ENCODE measurements around the gene FHIT.

FHIT gene

GRCh38 chr3:59995563-59995962 is 1255.7 kb downstream of the FHIT start:
- Histone ChIP-seq H3K27ac (ENCODE audit: low read depth, low read length) (no peak overlapping the region), H3K4me3 (ENCODE audit: low read depth in 1 of 2, low read length in 2 of 2) (no peak overlapping the region)

GRCh38 chr3:59994732-59995304 is 1256.4 kb downstream of the FHIT start:
- H3K4me1 ChIP-seq (ENCODE audit: control insufficient read depth in 1 of 2, insufficient read depth in 2 of 2, low read length in 2 of 2) = no peaks in the 10 kb centered on the region
- H3K36me3 ChIP-seq (ENCODE audit: control insufficient read depth in 1 of 2, insufficient read depth in 2 of 2, low read length in 2 of 2) = no peaks in the 10 kb centered on the region
- no peak overlapping the region for H3K4me3 ChIP-seq (ENCODE audit: low read depth in 1 of 2, low read length in 2 of 2)
- H3K27ac ChIP-seq (ENCODE audit: low read depth, low read length) = no peak overlapping the region
- H3K27me3 ChIP-seq (ENCODE audit: control insufficient read depth in 1 of 2, insufficient read depth in 2 of 2, low read length in 2 of 2) = no peaks in the 10 kb centered on the region
- no peak overlapping the region for H3K9ac ChIP-seq (ENCODE audit: low read depth in 1 of 2, low read length in 2 of 2)
- no peaks in the 10 kb centered on the region for H3K9me3 ChIP-seq (ENCODE audit: control insufficient read depth in 1 of 2, low read length in 2 of 2)

More at GRCh38 chr3:59995563-59995962, 1255.7 kb downstream of the FHIT start:
- Histone ChIP-seq H3K9ac (ENCODE audit: low read depth in 1 of 2, low read length in 2 of 2) (no peak overlapping the region), H3K4me1 (ENCODE audit: control insufficient read depth in 1 of 2, insufficient read depth in 2 of 2, low read length in 2 of 2) (no peaks in the 10 kb centered on the region), H3K27me3 (ENCODE audit: control insufficient read depth in 1 of 2, insufficient read depth in 2 of 2, low read length in 2 of 2) (no peaks in the 10 kb centered on the region), H3K9me3 (ENCODE audit: control insufficient read depth in 1 of 2, low read length in 2 of 2) (no peaks in the 10 kb centered on the region), H3K36me3 (ENCODE audit: control insufficient read depth in 1 of 2, insufficient read depth in 2 of 2, low read length in 2 of 2) (no peaks in the 10 kb centered on the region)

- H3K4me1 ChIP-seq (ENCODE audit: control insufficient read depth in 1 of 2, insufficient read depth in 2 of 2, low read length in 2 of 2) = no peaks in the 10 kb centered on the region
- no peaks in the 10 kb centered on the region for H3K27me3 ChIP-seq (ENCODE audit: control insufficient read depth in 1 of 2, insufficient read depth in 2 of 2, low read length in 2 of 2)
- no peaks in the 10 kb centered on the region for H3K36me3 ChIP-seq (ENCODE audit: control insufficient read depth in 1 of 2, insufficient read depth in 2 of 2, low read length in 2 of 2)
- no peaks in the 10 kb centered on the region for H3K9me3 ChIP-seq (ENCODE audit: control insufficient read depth in 1 of 2, low read length in 2 of 2)
- H3K4me3 ChIP-seq (ENCODE audit: low read depth in 1 of 2, low read length in 2 of 2) = no peak overlapping the region
- no peak overlapping the region for H3K27ac ChIP-seq (ENCODE audit: low read depth, low read length)
- H3K9ac ChIP-seq (ENCODE audit: low read depth in 1 of 2, low read length in 2 of 2) = no peak overlapping the region
Observed at GRCh38 chr3:59992578-59992977, 1258.7 kb downstream of the FHIT start.

GRCh38 chr3:59990915-59991314 is 1260.3 kb downstream of the FHIT start:
- no peaks in the 10 kb centered on the region for H3K27me3 ChIP-seq (ENCODE audit: control insufficient read depth in 1 of 2, insufficient read depth in 2 of 2, low read length in 2 of 2)
- no peaks in the 10 kb centered on the region for H3K9me3 ChIP-seq (ENCODE audit: control insufficient read depth in 1 of 2, low read length in 2 of 2)
- no peak overlapping the region for H3K9ac ChIP-seq (ENCODE audit: low read depth in 1 of 2, low read length in 2 of 2)
- no peaks in the 10 kb centered on the region for H3K4me1 ChIP-seq (ENCODE audit: control insufficient read depth in 1 of 2, insufficient read depth in 2 of 2, low read length in 2 of 2)
- H3K36me3 ChIP-seq (ENCODE audit: control insufficient read depth in 1 of 2, insufficient read depth in 2 of 2, low read length in 2 of 2) = no peaks in the 10 kb centered on the region
- H3K4me3 ChIP-seq (ENCODE audit: low read depth in 1 of 2, low read length in 2 of 2) = no peak overlapping the region
- no peak overlapping the region for H3K27ac ChIP-seq (ENCODE audit: low read depth, low read length)

DNA sequence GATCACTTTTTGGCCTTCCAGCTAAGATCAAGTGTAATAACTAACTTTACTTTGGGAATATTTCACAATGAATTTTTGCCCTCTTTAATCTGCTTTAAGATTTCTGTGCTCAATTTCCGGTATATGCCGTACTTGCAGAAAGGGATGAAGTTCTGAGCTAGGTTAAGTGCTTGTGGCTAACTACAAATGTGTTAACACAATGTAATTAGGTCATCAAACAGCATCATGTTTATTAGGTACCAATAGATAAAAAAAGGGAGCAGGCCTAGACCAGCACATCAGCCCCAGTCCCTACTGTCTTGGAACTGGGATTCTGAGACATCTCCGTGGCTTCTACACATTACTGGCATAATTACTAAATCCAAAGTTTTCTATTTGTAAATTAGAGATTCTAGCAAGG is 1268.7 kb downstream of the FHIT start:
- Histone ChIP-seq H3K4me3 (ENCODE audit: low read depth in 1 of 2, low read length in 2 of 2) (no peak overlapping the region), H3K27me3 (ENCODE audit: control insufficient read depth in 1 of 2, insufficient read depth in 2 of 2, low read length in 2 of 2) (no peaks in the 10 kb centered on the region), H3K9ac (ENCODE audit: low read depth in 1 of 2, low read length in 2 of 2) (no peak overlapping the region), H3K9me3 (ENCODE audit: control insufficient read depth in 1 of 2, low read length in 2 of 2) (no peaks in the 10 kb centered on the region), H3K27ac (ENCODE audit: low read depth, low read length) (no peak overlapping the region), H3K36me3 (ENCODE audit: control insufficient read depth in 1 of 2, insufficient read depth in 2 of 2, low read length in 2 of 2) (no peaks in the 10 kb centered on the region), H3K4me1 (ENCODE audit: control insufficient read depth in 1 of 2, insufficient read depth in 2 of 2, low read length in 2 of 2) (no peaks in the 10 kb centered on the region)

GRCh38 chr3:59981377-59981776 is 1269.9 kb downstream of the FHIT start:
- no peaks in the 10 kb centered on the region for H3K27me3 ChIP-seq (ENCODE audit: control insufficient read depth in 1 of 2, insufficient read depth in 2 of 2, low read length in 2 of 2)
- H3K27ac ChIP-seq (ENCODE audit: low read depth, low read length) = no peak overlapping the region
- H3K36me3 ChIP-seq (ENCODE audit: control insufficient read depth in 1 of 2, insufficient read depth in 2 of 2, low read length in 2 of 2) = no peaks in the 10 kb centered on the region
- no peaks in the 10 kb centered on the region for H3K4me1 ChIP-seq (ENCODE audit: control insufficient read depth in 1 of 2, insufficient read depth in 2 of 2, low read length in 2 of 2)
- H3K9me3 ChIP-seq (ENCODE audit: control insufficient read depth in 1 of 2, low read length in 2 of 2) = no peaks in the 10 kb centered on the region
- H3K9ac ChIP-seq (ENCODE audit: low read depth in 1 of 2, low read length in 2 of 2) = no peak overlapping the region
- H3K4me3 ChIP-seq (ENCODE audit: low read depth in 1 of 2, low read length in 2 of 2) = no peak overlapping the region

GRCh38 chr3:59980576-59980975 is 1270.7 kb downstream of the FHIT start:
- H3K4me1 ChIP-seq (ENCODE audit: control insufficient read depth in 1 of 2, insufficient read depth in 2 of 2, low read length in 2 of 2) = no peaks in the 10 kb centered on the region
- H3K9ac ChIP-seq (ENCODE audit: low read depth in 1 of 2, low read length in 2 of 2) = no peak overlapping the region
- H3K36me3 ChIP-seq (ENCODE audit: control insufficient read depth in 1 of 2, insufficient read depth in 2 of 2, low read length in 2 of 2) = no peaks in the 10 kb centered on the region
- H3K9me3 ChIP-seq (ENCODE audit: control insufficient read depth in 1 of 2, low read length in 2 of 2) = no peaks in the 10 kb centered on the region
- no peaks in the 10 kb centered on the region for H3K27me3 ChIP-seq (ENCODE audit: control insufficient read depth in 1 of 2, insufficient read depth in 2 of 2, low read length in 2 of 2)
- H3K27ac ChIP-seq (ENCODE audit: low read depth, low read length) = no peak overlapping the region
- no peak overlapping the region for H3K4me3 ChIP-seq (ENCODE audit: low read depth in 1 of 2, low read length in 2 of 2)

GRCh38 chr3:59979542-59979941 is 1271.7 kb downstream of the FHIT start:
- Histone ChIP-seq H3K9ac (ENCODE audit: low read depth in 1 of 2, low read length in 2 of 2) (no peak overlapping the region), H3K9me3 (ENCODE audit: control insufficient read depth in 1 of 2, low read length in 2 of 2) (no peaks in the 10 kb centered on the region), H3K27ac (ENCODE audit: low read depth, low read length) (no peak overlapping the region), H3K36me3 (ENCODE audit: control insufficient read depth in 1 of 2, insufficient read depth in 2 of 2, low read length in 2 of 2) (no peaks in the 10 kb centered on the region), H3K4me1 (ENCODE audit: control insufficient read depth in 1 of 2, insufficient read depth in 2 of 2, low read length in 2 of 2) (no peaks in the 10 kb centered on the region), H3K27me3 (ENCODE audit: control insufficient read depth in 1 of 2, insufficient read depth in 2 of 2, low read length in 2 of 2) (no peaks in the 10 kb centered on the region), H3K4me3 (ENCODE audit: low read depth in 1 of 2, low read length in 2 of 2) (no peak overlapping the region)

- Histone ChIP-seq H3K27ac (ENCODE audit: low read depth, low read length) (no peak overlapping the region), H3K9ac (ENCODE audit: low read depth in 1 of 2, low read length in 2 of 2) (no peak overlapping the region), H3K36me3 (ENCODE audit: control insufficient read depth in 1 of 2, insufficient read depth in 2 of 2, low read length in 2 of 2) (no peaks in the 10 kb centered on the region), H3K9me3 (ENCODE audit: control insufficient read depth in 1 of 2, low read length in 2 of 2) (no peaks in the 10 kb centered on the region), H3K4me3 (ENCODE audit: low read depth in 1 of 2, low read length in 2 of 2) (no peak overlapping the region), H3K27me3 (ENCODE audit: control insufficient read depth in 1 of 2, insufficient read depth in 2 of 2, low read length in 2 of 2) (no peaks in the 10 kb centered on the region), H3K4me1 (ENCODE audit: control insufficient read depth in 1 of 2, insufficient read depth in 2 of 2, low read length in 2 of 2) (no peaks in the 10 kb centered on the region)
Observed at GRCh38 chr3:59978979-59979378, 1272.3 kb downstream of the FHIT start.

- H3K4me1 ChIP-seq (ENCODE audit: control insufficient read depth in 1 of 2, insufficient read depth in 2 of 2, low read length in 2 of 2) = no peaks in the 10 kb centered on the region
- no peak overlapping the region for H3K9ac ChIP-seq (ENCODE audit: low read depth in 1 of 2, low read length in 2 of 2)
- H3K27me3 ChIP-seq (ENCODE audit: control insufficient read depth in 1 of 2, insufficient read depth in 2 of 2, low read length in 2 of 2) = no peaks in the 10 kb centered on the region
- H3K36me3 ChIP-seq (ENCODE audit: control insufficient read depth in 1 of 2, insufficient read depth in 2 of 2, low read length in 2 of 2) = no peaks in the 10 kb centered on the region
- H3K9me3 ChIP-seq (ENCODE audit: control insufficient read depth in 1 of 2, low read length in 2 of 2) = no peaks in the 10 kb centered on the region
- no peak overlapping the region for H3K4me3 ChIP-seq (ENCODE audit: low read depth in 1 of 2, low read length in 2 of 2)
- H3K27ac ChIP-seq (ENCODE audit: low read depth, low read length) = no peak overlapping the region
Observed at GRCh38 chr3:59970796-59971195, 1280.5 kb downstream of the FHIT start.

- Histone ChIP-seq H3K36me3 (ENCODE audit: control insufficient read depth in 1 of 2, insufficient read depth in 2 of 2, low read length in 2 of 2) (no peaks in the 10 kb centered on the region), H3K4me3 (ENCODE audit: low read depth in 1 of 2, low read length in 2 of 2) (no peak overlapping the region), H3K4me1 (ENCODE audit: control insufficient read depth in 1 of 2, insufficient read depth in 2 of 2, low read length in 2 of 2) (no peaks in the 10 kb centered on the region), H3K27me3 (ENCODE audit: control insufficient read depth in 1 of 2, insufficient read depth in 2 of 2, low read length in 2 of 2) (no peaks in the 10 kb centered on the region), H3K27ac (ENCODE audit: low read depth, low read length) (no peak overlapping the region), H3K9ac (ENCODE audit: low read depth in 1 of 2, low read length in 2 of 2) (no peak overlapping the region), H3K9me3 (ENCODE audit: control insufficient read depth in 1 of 2, low read length in 2 of 2) (no peaks in the 10 kb centered on the region)
Observed at GRCh38 chr3:59970376-59970775, 1280.9 kb downstream of the FHIT start.

Data from duodenal mucosa (tissue), 2 donors.